HG03175 (cell line): ENCODE data around the gene CARHSP1.
"Not testable (repeated sequence)": the region's sequence is repeated elsewhere in the genome, so short reads cannot be mapped to it uniquely, and the experiment has no call there.

Experiments used
- ATAC-seq: cut with Tn5 transposase; IDR thresholded peaks from one replicate; pipeline ENCODE4 v1.9.1; 2021; ENCODE audit warnings: mild to moderate bottlenecking, moderate library complexity; ENCODE audit not compliant: unreplicated experiment

CARHSP1 gene

GRCh38 chr16:8868416-8869211, at the start of gene CARHSP1:
TSS of gene CARHSP1 (minus strand) at chr16:8869006. CDS start at chr16:8859328, 9,678 bp downstream.
- peak; percentile 69 for ATAC-seq

- ATAC-seq = not testable (repeated sequence)
Measured at GRCh38 chr16:8917336-8917735, 48.5 kb upstream of the CARHSP1 start.

DNA sequence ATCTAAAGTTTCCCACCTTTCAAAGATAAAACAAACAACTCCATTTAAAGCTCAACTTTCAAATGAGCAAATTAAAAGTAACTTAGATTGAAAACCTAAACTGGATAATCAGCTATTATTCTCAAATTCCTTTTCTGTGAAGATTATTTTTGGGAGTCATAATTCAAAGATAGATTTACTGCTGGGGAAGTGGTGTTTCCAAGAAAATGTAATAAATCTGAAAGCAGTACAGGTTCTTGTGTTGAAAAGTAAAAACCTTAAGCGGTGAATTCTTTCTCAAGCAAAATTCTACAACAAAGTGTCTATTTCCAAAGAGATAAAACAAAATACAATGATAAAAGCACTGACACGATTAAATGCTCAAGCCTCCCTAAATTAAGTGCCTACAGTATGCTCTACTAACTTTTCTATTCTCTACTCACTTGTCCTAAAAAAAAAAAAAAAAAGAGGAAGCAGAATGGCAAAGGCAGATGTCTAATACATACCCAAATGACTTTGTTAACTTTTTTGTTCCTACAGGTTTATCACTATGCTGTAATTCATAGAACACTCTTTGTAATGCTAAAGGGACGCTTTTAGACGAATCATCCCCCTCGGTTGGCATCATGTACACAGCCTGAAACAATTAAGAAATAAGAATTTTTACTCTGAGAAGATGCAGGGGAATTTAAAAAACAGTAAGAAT, 47.9 kb upstream of the CARHSP1 start:
- no peak for ATAC-seq

- no peak for ATAC-seq
Measured at GRCh38 chr16:8915722-8916301, 47.0 kb upstream of the CARHSP1 start.

- ATAC-seq = no peak
Measured at GRCh38 chr16:8914098-8914497, 45.3 kb upstream of the CARHSP1 start.

GRCh38 chr16:8912793-8913192, 44.0 kb upstream of the CARHSP1 start:
- no peak for ATAC-seq

DNA sequence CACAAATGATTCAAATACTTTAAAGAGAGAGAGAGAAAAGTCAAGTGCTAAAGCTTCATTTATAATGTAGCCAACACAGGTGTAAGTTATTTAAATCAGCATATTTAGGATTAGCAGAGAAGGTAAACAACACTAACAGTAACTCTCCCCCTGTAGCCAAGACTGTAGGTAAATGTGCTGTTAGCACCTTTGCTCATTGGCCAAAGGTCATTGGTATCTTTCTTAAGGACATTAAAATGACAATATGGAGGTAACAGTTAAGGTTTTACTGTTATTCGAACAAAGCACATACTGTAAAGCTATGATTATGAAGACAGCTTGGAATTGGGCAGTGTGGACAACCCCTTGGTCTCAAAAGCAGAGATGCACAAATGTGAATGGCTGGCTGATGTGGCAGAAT, 42.0 kb upstream of the CARHSP1 start:
- ATAC-seq = no peak

- no peak for ATAC-seq
Measured at GRCh38 chr16:8908810-8909468, 40.1 kb upstream of the CARHSP1 start.

DNA sequence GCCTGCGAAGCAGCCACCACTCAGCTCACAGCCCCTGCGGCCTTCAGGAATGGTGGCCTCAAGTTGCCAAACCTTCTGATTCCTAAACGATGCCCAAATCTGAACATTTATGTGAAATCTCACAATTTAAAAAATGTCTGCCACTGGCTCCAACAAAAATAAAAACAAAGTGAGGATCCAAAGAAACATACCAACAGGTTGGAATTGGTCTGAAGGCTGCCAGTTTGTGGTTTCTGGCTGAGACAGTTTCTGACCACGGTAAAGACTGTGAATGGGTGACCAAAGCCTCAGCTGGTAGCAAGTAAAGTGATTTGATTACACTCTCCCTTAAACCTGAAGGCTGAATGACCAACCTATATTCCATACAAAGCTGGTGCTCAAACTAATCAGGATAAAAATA, 38.3 kb upstream of the CARHSP1 start:
- ATAC-seq = no peak

DNA sequence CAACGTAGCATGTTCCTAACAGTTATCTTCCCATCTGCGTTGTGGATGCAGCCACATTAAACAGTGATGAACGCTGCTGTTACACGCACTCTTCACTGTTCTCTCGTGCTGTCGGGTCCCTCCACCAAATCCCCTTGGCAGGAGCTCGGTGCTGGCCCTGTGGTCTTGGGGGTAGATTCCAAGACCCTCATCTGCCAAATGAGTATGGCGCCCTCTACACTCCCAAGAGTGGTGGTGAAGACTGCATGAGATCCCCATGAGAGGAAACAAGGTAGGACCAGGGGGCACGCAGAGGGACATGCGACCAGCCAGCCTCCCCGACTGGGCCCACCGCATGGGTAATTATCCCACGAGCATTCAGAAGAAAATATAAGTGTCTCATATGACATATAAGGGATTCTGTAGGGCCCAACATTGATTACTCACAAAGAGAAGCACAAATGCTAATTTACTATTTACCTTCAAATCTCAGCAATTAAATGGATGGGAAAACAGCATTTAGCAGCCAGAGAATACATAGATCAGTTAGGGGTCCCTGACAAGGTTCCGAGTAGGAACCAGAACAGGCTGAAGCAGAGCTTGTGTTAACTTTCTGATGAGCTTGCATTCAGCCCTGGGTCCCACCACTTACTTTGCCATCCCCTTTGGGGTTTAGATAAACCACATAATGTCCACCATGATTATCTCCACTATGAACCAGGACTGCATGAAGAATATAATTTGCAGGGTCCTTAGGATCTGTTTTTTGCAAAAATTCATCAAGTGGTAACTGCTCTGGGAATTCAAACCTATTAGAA, 37.2 kb upstream of the CARHSP1 start:
- ATAC-seq = no peak

GRCh38 chr16:8905168-8905762, 36.5 kb upstream of the CARHSP1 start:
- ATAC-seq = no peak

GRCh38 chr16:8904018-8904430, 35.2 kb upstream of the CARHSP1 start:
- no peak for ATAC-seq

GRCh38 chr16:8903004-8903403, 34.2 kb upstream of the CARHSP1 start:
- no peak for ATAC-seq

GRCh38 chr16:8901320-8901861, 32.6 kb upstream of the CARHSP1 start:
- ATAC-seq = no peak

- ATAC-seq = no peak
Measured at GRCh38 chr16:8900343-8900742, 31.5 kb upstream of the CARHSP1 start.

DNA sequence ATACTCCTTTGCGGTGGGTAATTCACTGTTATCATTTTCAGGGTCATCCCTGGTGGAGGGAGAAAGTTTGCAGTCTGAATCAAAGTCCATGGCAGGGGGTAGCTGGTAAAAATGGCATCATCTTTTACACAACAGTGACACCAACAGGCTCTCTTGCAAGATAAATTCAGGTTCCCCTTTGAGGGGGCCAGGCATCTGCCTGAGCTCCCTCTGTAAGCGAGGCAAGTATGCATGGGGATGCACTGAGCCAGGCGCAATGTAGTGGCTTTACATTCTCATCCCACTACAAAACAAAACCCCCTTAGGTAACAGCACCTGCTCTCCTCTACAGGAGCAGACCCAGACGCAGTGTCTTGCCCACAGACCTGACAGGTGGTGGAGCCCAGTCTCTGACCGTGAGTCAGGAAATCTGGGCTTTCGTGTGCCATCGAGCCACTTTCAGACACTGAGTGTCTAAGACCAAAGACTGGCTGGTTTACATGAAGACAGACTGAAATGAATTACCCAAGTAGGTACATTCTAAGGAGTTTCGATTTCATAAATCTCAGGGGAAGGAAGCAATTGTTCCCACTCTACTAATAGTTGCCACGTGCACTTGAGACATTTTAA, 31.0 kb upstream of the CARHSP1 start:
- no peak for ATAC-seq

DNA sequence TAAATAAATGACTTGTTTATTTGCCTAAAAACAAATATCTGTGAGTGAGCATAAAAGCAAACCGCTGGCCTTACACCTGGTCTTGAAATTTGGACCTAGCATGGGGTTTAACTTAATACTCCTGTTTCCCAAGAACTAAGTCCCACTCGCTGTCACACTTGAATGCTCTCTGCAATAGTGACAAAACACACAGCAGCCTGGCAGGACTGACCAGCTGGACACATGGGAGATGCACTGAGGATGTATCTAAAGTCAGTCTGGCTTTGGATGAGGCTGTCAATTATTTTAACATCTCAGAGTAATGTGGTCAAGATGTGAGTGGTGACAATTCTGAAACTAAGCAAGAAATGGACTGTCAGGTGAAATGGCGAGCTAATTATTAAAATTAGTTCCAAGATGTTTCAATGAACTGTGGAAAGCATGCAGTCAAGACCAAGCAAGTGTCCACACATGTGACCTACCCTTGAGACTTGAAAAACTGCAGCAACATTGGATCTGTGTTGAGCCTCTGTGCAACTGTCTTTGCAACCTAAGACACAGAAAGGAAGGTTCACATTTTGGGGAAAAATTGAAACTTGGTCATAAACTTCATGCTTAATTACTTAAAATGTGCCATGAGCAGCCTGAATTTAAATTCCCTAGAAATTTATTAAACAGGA, 30.0 kb upstream of the CARHSP1 start:
- ATAC-seq = no peak

DNA sequence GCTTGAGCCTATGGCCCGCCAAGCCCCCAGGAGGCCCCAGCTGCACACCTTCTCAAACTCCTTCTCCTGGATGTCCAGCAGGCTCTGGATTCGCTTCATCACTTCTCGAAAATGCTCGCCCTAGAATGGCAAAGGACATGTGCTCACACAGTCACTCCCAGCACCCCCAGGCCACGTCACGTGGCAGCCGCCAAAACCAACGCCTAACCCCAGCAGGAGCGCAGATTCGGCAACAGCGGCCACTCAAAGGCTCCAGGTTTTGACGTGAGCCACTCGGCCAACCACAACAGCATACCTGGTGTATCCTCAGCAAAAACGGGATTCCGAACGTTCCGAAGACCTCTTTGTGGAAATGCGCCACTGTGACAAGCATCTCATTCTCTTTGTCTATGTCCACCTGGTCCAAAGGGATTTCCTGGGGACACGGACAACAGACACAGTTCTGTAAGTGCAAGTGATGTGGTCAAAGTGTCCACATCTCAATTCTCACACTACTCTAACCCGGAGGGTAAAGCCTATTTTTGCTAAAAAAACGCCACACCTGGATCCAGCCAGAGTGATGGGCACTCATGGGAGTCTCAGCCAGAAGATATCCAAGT, 26.0 kb upstream of the CARHSP1 start:
- no peak for ATAC-seq
